Immature natural killer cell (primary cell): ENCODE data around the gene SUSD6. TPM values are rescaled to one million over a fixed set of nuclear protein-coding genes. Genes with fewer than 3 reads are reported as not detected.

Experiments
- DNase-seq, 3 donors: peaks; one replicate each; pipeline ENCODE4 v3.0.0; 2022; ENCODE audit warnings: mixed read lengths in 1 of 3
- H3K27ac Mint-ChIP-seq, 6 donors: one replicate each; pipeline ENCODE4 v1.8.0; 2020; ENCODE audit warnings: mixed read lengths in 6 of 6, mild to moderate bottlenecking in 5 of 6, inconsistent platforms in 4 of 6, moderate library complexity in 3 of 6
- H3K27me3 Mint-ChIP-seq, 3 donors: one replicate each; pipeline ENCODE4 v1.8.0; 2020 to 2021; ENCODE audit warnings: low read depth in 3 of 3, mild to moderate bottlenecking in 3 of 3, mixed read lengths in 3 of 3, moderate library complexity in 3 of 3, inconsistent platforms in 1 of 3
- H3K36me3 Mint-ChIP-seq, 3 donors: one replicate each; pipeline ENCODE4 v1.8.0; 2020; ENCODE audit warnings: mixed read lengths in 3 of 3, inconsistent platforms in 2 of 3, mild to moderate bottlenecking in 2 of 3
- H3K4me1 Mint-ChIP-seq, 2 donors: one replicate each; pipeline ENCODE4 v1.8.0; 2020; ENCODE audit warnings: inconsistent platforms in 2 of 2, mild to moderate bottlenecking in 2 of 2, mixed read lengths in 2 of 2, moderate library complexity in 1 of 2
- H3K4me3 Mint-ChIP-seq, 5 donors: one replicate each; pipeline ENCODE4 v1.8.0; 2020; ENCODE audit warnings: mild to moderate bottlenecking in 5 of 5, mixed read lengths in 5 of 5, inconsistent platforms in 3 of 5, moderate library complexity in 3 of 5
- H3K9me3 Mint-ChIP-seq, 6 donors: one replicate each; pipeline ENCODE4 v1.8.0; 2020; ENCODE audit warnings: mild to moderate bottlenecking in 6 of 6, mixed read lengths in 6 of 6, inconsistent platforms in 4 of 6, moderate library complexity in 3 of 6
- polyA plus RNA-seq, 3 donors: library from polyadenylated mRNA; unstranded; fragments of 300-500 nt; fragmentation: Illumina TruSeq; gene quantifications; one replicate each; pipeline ENCODE4 v1.2.3, GENCODE V29; 2021

SUSD6 gene
- polyA plus RNA-seq, 3 donors from 2014 or later, result 13.0 to 24.1 (median 15.5) TPM

DNA sequence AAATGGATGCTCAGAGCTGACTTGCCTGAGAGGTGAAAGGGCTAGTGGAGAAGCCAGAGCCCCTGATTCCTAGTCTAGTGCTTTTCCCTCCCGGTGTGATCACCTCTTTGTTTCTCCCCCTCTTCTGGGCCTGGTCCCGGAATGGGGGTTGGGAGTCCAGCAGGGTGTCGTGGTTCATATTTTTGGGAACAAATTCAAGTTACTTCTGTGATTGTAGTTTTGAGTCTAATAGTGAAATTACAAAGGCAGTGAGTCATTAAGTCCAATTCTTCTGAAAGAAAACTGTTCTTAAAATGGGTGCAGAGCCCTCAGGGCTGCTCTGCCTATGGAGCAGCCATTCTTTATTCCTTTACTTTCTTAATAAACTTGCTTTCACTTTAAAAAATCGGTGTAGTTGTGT is 7.6 kb downstream of the SUSD6 start:
- Mint-ChIP-seq H3K27ac (peak overlapping the region; percentile 36 to 100 (median 74)), H3K9me3 (no peaks in the 10 kb centered on the region), H3K4me1 (peaks cover 96 to 100% of the 10 kb centered on the region in 2 donors), H3K36me3 (no peaks in the 10 kb centered on the region), H3K27me3 (peaks cover under 1 to 6% (median 2%) of the 10 kb centered on the region in 3 donors), H3K4me3 (peak overlapping the region; percentile 12 to 58 (median 25))
- DNase-seq, result no peak

DNA sequence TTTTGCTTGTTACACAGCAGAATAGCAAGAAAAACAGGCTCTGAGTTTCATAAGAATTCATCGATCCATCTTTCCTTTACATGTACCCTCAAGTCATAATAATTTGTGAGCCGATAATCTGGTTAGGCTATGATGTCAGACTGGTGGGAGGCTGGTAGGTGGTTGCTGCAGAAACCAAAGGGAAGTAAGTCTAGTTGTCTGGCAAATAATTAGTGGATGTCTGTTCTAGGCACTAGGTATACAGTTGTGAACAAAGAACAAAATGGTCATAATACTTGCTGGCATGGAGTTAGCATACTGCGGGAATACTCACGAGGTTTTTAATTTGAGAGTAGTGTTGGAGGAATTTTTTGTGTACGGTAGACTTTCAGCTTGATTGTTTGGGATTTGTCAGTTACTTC is 8.8 kb downstream of the SUSD6 start:
- Mint-ChIP-seq H3K27me3 (peaks cover 0 to 5% (median 2%) of the 10 kb centered on the region in 3 donors), H3K27ac (peak overlapping the region; percentile 24 to 100 (median 72)), H3K36me3 (no peaks in the 10 kb centered on the region), H3K9me3 (no peaks in the 10 kb centered on the region), H3K4me1 (peaks cover 96 to 100% of the 10 kb centered on the region in 2 donors), H3K4me3 (peak overlapping the region in 4 of 5 donors; percentile 38 to 50 (median 44))
- no peak for DNase-seq

DNA sequence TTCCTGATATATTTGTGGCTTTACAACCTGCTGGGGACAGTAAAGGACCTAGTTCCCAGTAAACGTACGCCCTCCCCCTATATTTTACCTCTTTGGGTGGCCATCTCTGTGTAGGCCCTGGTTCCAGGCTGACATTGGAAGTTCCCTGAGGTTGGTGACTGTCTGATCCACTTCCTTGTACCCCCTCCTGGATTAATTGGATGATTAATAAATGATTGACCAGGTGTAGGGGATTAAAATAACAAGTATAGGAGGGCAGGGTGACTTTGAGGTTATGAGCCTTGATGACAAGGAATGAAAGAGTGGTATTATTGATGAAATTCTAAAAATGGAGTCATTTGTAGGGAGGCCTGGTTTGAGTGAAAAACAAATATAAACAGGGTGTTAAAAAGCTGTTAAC is 9.6 kb downstream of the SUSD6 start:
- H3K27ac Mint-ChIP-seq, result peak overlapping the region; percentile 28 to 83 (median 66)
- DNase-seq, result no peak
- no peaks in the 10 kb centered on the region for H3K36me3 Mint-ChIP-seq
- peaks cover 96 to 100% of the 10 kb centered on the region in 2 donors for H3K4me1 Mint-ChIP-seq
- peaks cover 0 to 2% (median 1%) of the 10 kb centered on the region in 3 donors for H3K27me3 Mint-ChIP-seq
- no peaks in the 10 kb centered on the region for H3K9me3 Mint-ChIP-seq
- peak overlapping the region in 3 of 5 donors; percentile 10 to 50 (median 15) for H3K4me3 Mint-ChIP-seq

DNA sequence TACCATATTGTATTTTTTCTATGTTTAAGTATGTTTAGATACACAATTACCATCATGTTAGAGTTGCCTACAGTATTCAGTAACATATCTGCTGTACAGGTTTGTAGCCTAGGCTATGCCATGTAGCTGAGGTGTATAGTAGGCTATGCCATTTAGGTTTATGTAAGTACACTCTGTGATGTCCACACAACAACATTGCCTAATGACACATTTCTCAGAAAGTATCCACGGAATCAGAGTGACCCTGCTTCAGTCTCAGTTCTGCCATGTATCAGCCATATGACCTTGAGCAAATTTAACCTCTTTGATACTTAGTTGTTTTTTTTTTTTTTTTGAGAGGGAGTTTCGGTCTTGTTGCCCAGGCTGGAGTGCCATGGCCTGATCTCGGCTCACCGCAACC is 12.7 kb downstream of the SUSD6 start:
- peak overlapping the region; percentile 61 to 98 (median 93) for H3K27ac Mint-ChIP-seq
- H3K4me1 Mint-ChIP-seq, result peaks cover 91 to 100% of the 10 kb centered on the region in 2 donors
- H3K27me3 Mint-ChIP-seq, result peaks cover 0 to 4% (median 2%) of the 10 kb centered on the region in 3 donors
- no peak for DNase-seq
- peak overlapping the region; percentile 8 to 50 (median 36) for H3K4me3 Mint-ChIP-seq
- H3K9me3 Mint-ChIP-seq, result no peaks in the 10 kb centered on the region
- H3K36me3 Mint-ChIP-seq, result no peaks in the 10 kb centered on the region

GRCh38 chr14:69625299-69626131 is 14.1 kb downstream of the SUSD6 start:
- peak overlapping the region; percentile 93 to 98 (median 94) for H3K27ac Mint-ChIP-seq
- H3K27me3 Mint-ChIP-seq, result peaks cover 0 to 4% (median 2%) of the 10 kb centered on the region in 3 donors
- DNase-seq, result peak; percentile 81 to 84 (median 83)
- H3K4me3 Mint-ChIP-seq, result peak overlapping the region; percentile 57 to 79 (median 76)
- H3K36me3 Mint-ChIP-seq, result no peaks in the 10 kb centered on the region
- H3K9me3 Mint-ChIP-seq, result no peaks in the 10 kb centered on the region
- H3K4me1 Mint-ChIP-seq, result peaks cover 91 to 100% of the 10 kb centered on the region in 2 donors

- peak overlapping the region; percentile 93 to 98 (median 94) for H3K27ac Mint-ChIP-seq
- H3K4me3 Mint-ChIP-seq, result peak overlapping the region; percentile 57 to 79 (median 76)
- H3K9me3 Mint-ChIP-seq, result no peaks in the 10 kb centered on the region
- H3K27me3 Mint-ChIP-seq, result peaks cover 0 to 4% (median 2%) of the 10 kb centered on the region in 3 donors
- no peak for DNase-seq
- no peaks in the 10 kb centered on the region for H3K36me3 Mint-ChIP-seq
- peaks cover 90 to 100% of the 10 kb centered on the region in 2 donors for H3K4me1 Mint-ChIP-seq
Observed at GRCh38 chr14:69626132-69626500, 14.7 kb downstream of the SUSD6 start.

GRCh38 chr14:69629225-69630127 is 18.1 kb downstream of the SUSD6 start:
- H3K36me3 Mint-ChIP-seq, result no peaks in the 10 kb centered on the region
- H3K27me3 Mint-ChIP-seq, result peaks cover 0 to 11% (median 0%) of the 10 kb centered on the region in 3 donors
- DNase-seq, result no peak
- peak overlapping the region in 1 of 5 donors; percentile 33 for H3K4me3 Mint-ChIP-seq
- peak overlapping the region; percentile 63 to 84 (median 67) for H3K27ac Mint-ChIP-seq
- H3K4me1 Mint-ChIP-seq, result peaks cover 93 to 100% of the 10 kb centered on the region in 2 donors
- H3K9me3 Mint-ChIP-seq, result no peaks in the 10 kb centered on the region

DNA sequence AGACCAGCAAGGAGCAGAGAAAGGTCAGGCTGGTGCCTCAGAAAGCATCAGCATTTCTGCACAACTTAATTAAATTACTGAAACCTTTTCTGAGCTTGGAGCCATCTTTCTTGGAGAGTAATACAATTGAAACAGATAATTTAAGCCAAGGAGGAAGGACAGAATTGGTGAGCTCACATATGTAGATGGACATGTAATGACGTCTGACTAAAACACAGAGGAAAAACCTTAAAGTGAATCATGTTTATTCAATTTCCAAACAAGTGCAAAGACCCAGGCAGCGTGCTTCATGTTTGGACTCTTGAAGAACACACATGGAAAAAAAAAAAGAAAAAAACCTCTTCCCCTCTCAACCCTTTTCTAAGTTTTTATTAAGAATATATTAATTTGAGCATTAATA is 19.0 kb downstream of the SUSD6 start:
- Mint-ChIP-seq H3K9me3 (no peaks in the 10 kb centered on the region), H3K4me1 (peaks cover 93 to 100% of the 10 kb centered on the region in 2 donors), H3K27ac (peak overlapping the region; percentile 63 to 84 (median 66)), H3K27me3 (peaks cover 0 to 13% (median under 1%) of the 10 kb centered on the region in 3 donors), H3K4me3 (peak overlapping the region in 1 of 5 donors; percentile 33), H3K36me3 (no peaks in the 10 kb centered on the region)
- DNase-seq, result no peak

GRCh38 chr14:69631509-69631908 is 20.1 kb downstream of the SUSD6 start:
- H3K36me3 Mint-ChIP-seq, result no peaks in the 10 kb centered on the region
- peak overlapping the region in 4 of 6 donors; percentile 1 to 73 (median 59) for H3K27ac Mint-ChIP-seq
- H3K27me3 Mint-ChIP-seq, result peaks cover 3 to 10% (median 5%) of the 10 kb centered on the region in 3 donors
- peaks cover 93 to 100% of the 10 kb centered on the region in 2 donors for H3K4me1 Mint-ChIP-seq
- no peak for DNase-seq
- no peak overlapping the region for H3K4me3 Mint-ChIP-seq
- H3K9me3 Mint-ChIP-seq, result no peaks in the 10 kb centered on the region

GRCh38 chr14:69632164-69632563 is 20.8 kb downstream of the SUSD6 start:
- Mint-ChIP-seq H3K9me3 (no peaks in the 10 kb centered on the region), H3K4me1 (peaks cover 93 to 100% of the 10 kb centered on the region in 2 donors), H3K27me3 (peaks cover 3 to 10% (median 5%) of the 10 kb centered on the region in 3 donors), H3K36me3 (no peaks in the 10 kb centered on the region), H3K27ac (peak overlapping the region in 5 of 6 donors; percentile 8 to 68 (median 54)), H3K4me3 (peak overlapping the region in 1 of 5 donors; percentile 32)
- DNase-seq, result no peak

GRCh38 chr14:69632593-69633151 is 21.3 kb downstream of the SUSD6 start:
- Mint-ChIP-seq H3K36me3 (no peaks in the 10 kb centered on the region), H3K9me3 (no peaks in the 10 kb centered on the region), H3K27me3 (peaks cover 3 to 10% (median 5%) of the 10 kb centered on the region in 3 donors), H3K4me1 (peaks cover 95 to 100% of the 10 kb centered on the region in 2 donors), H3K4me3 (peak overlapping the region in 4 of 5 donors; percentile 7 to 38 (median 23)), H3K27ac (peak overlapping the region; percentile 8 to 68 (median 54))
- DNase-seq, result no peak

DNA sequence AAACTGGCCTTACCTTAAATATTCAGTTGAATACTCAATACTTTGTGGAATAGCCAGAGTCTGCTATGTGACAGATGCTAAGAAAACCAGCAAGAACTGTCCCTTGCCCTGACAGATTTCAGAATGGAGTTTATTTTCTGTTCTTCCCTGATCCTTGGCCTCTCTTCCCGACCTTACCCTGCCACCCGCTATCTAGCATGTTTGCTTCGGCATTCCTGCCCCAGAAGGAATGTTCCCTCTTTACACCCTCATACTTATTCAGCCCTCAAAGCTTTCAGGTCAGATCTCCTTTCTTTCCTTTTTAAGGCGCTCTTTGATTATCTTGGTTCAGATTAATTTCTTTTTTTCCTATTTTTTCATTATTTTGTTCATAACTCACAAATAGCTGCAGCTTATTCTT is 21.8 kb downstream of the SUSD6 start:
- Mint-ChIP-seq H3K4me3 (peak overlapping the region in 1 of 5 donors; percentile 10), H3K27me3 (peaks cover 5 to 13% (median 6%) of the 10 kb centered on the region in 3 donors), H3K27ac (peak overlapping the region in 5 of 6 donors; percentile 27 to 97 (median 57)), H3K4me1 (peaks cover 97 to 100% of the 10 kb centered on the region in 2 donors), H3K36me3 (no peaks in the 10 kb centered on the region), H3K9me3 (no peaks in the 10 kb centered on the region)
- no peak for DNase-seq
